ENCODE data around the gene CMSS1.

- TF ChIP-seq, protein P1, sequence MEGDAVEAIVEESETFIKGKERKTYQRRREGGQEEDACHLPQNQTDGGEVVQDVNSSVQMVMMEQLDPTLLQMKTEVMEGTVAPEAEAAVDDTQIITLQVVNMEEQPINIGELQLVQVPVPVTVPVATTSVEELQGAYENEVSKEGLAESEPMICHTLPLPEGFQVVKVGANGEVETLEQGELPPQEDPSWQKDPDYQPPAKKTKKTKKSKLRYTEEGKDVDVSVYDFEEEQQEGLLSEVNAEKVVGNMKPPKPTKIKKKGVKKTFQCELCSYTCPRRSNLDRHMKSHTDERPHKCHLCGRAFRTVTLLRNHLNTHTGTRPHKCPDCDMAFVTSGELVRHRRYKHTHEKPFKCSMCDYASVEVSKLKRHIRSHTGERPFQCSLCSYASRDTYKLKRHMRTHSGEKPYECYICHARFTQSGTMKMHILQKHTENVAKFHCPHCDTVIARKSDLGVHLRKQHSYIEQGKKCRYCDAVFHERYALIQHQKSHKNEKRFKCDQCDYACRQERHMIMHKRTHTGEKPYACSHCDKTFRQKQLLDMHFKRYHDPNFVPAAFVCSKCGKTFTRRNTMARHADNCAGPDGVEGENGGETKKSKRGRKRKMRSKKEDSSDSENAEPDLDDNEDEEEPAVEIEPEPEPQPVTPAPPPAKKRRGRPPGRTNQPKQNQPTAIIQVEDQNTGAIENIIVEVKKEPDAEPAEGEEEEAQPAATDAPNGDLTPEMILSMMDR (IDR thresholded peaks at IDR 0.05), result no peak
- TF ChIP-seq POLR2A (IDR thresholded peaks at IDR 0.05), result no peak
Observed at GRCh38 chr3:99984668-99985067, 167.0 kb downstream of the CMSS1 start.
